Osteoblast (primary cell): ENCODE measurements around the gene C1QL4. TPM values are rescaled to one million over a fixed set of nuclear protein-coding genes. Genes with fewer than 3 reads are reported as not detected.
"Not testable (repeated sequence)": the region's sequence is repeated elsewhere in the genome, so short reads cannot be mapped to it uniquely, and the experiment has no call there.

Experiments used
- DNase-seq: peaks from one replicate; pipeline ENCODE4 v3.0.0; 2011; ENCODE audit warnings: low spot score, mixed read lengths; ENCODE audit not compliant: insufficient read length; ENCODE audit errors: missing footprints
- H2AFZ ChIP-seq: 2 replicates; pipeline ENCODE4 v1.6.0; 2011; ENCODE audit warnings: mild to moderate bottlenecking, low read length
- H3K27ac ChIP-seq: 2 replicates; pipeline ENCODE4 v1.5.1; 2011; ENCODE audit warnings: mild to moderate bottlenecking, low read depth, low read length, moderate library complexity
- H3K27me3 ChIP-seq: 2 replicates; pipeline ENCODE4 v1.6.0; 2012; ENCODE audit warnings: mild to moderate bottlenecking, control low read depth, inconsistent platforms, low read length, moderate library complexity; ENCODE audit not compliant: insufficient read depth
- H3K36me3 ChIP-seq: 2 replicates; pipeline ENCODE4 v1.5.1; 2011; ENCODE audit warnings: mild to moderate bottlenecking, low read length, control low read depth, moderate library complexity; ENCODE audit not compliant: insufficient read depth
- H3K4me1 ChIP-seq: 2 replicates; pipeline ENCODE4 v1.5.1; 2011; ENCODE audit warnings: mild to moderate bottlenecking, low read length, control low read depth, moderate library complexity; ENCODE audit not compliant: insufficient read depth
- H3K4me2 ChIP-seq: 2 replicates; pipeline ENCODE4 v1.6.0; 2011; ENCODE audit warnings: mild to moderate bottlenecking, low read length; ENCODE audit not compliant: insufficient read depth
- H3K4me3 ChIP-seq: fragments of 200-600 bp; sonication (generic); 3 replicates; pipeline ENCODE4 v1.5.1; 2012; ENCODE audit warnings: mild to moderate bottlenecking, low read length, inconsistent platforms; ENCODE audit not compliant: insufficient read depth
- H3K79me2 ChIP-seq: 2 replicates; pipeline ENCODE4 v1.6.0; 2012; ENCODE audit warnings: mild to moderate bottlenecking, low read length, control low read depth, inconsistent platforms; ENCODE audit not compliant: insufficient read depth
- H3K9me3 ChIP-seq: 2 replicates; pipeline ENCODE4 v1.5.1; 2011; ENCODE audit warnings: low read depth, low read length, control low read depth
- H4K20me1 ChIP-seq: 2 replicates; pipeline ENCODE4 v1.6.0; 2012; ENCODE audit warnings: mild to moderate bottlenecking, low read length, control low read depth; ENCODE audit not compliant: insufficient read depth
- CTCF ChIP-seq: IDR thresholded peaks from 2 replicates; pipeline ENCODE4 v1.5.1; 2011; ENCODE audit warnings: mild to moderate bottlenecking, low read depth, low read length, moderate library complexity; ENCODE audit errors: extremely low read depth
- total RNA-seq: library from RNA; depleted of rRNA; stranded (reverse); fragments of >200 nt; gene quantifications from 2 replicates; pipeline ENCODE4 v1.2.3, GENCODE V29; 2012

The C1QL4 gene
- total RNA-seq, 1 donor, result 0.36 TPM

- Histone ChIP-seq H2AFZ (no peak overlapping the region), H3K4me2 (no peak overlapping the region), H4K20me1 (no peaks in the 10 kb centered on the region), H3K4me3 (no peak overlapping the region), H3K27ac (no peak overlapping the region), H3K9me3 (no peaks in the 10 kb centered on the region), H3K27me3 (peaks cover 38% of the 10 kb centered on the region), H3K79me2 (no peaks in the 10 kb centered on the region), H3K36me3 (no peaks in the 10 kb centered on the region), H3K4me1 (peaks cover 3% of the 10 kb centered on the region)
- TF ChIP-seq CTCF, result no peak
- DNase-seq, result peak; percentile 75
Observed at GRCh38 chr12:49335118-49335954, 1.7 kb downstream of the C1QL4 start.

GRCh38 chr12:49334681-49335080 lies 2.3 kb downstream of the C1QL4 start:
- no peaks in the 10 kb centered on the region for H3K9me3 ChIP-seq
- no peaks in the 10 kb centered on the region for H4K20me1 ChIP-seq
- no peaks in the 10 kb centered on the region for H3K79me2 ChIP-seq
- peaks cover 4% of the 10 kb centered on the region for H3K36me3 ChIP-seq
- TF ChIP-seq CTCF, result no peak
- peaks cover 32% of the 10 kb centered on the region for H3K27me3 ChIP-seq
- peak; percentile 74 for DNase-seq
- H3K4me1 ChIP-seq, result peaks cover 3% of the 10 kb centered on the region
- H2AFZ ChIP-seq, result no peak overlapping the region
- H3K4me3 ChIP-seq, result no peak overlapping the region
- H3K4me2 ChIP-seq, result no peak overlapping the region
- H3K27ac ChIP-seq, result no peak overlapping the region

- no peaks in the 10 kb centered on the region for H3K9me3 ChIP-seq
- no peak overlapping the region for H3K4me2 ChIP-seq
- H3K79me2 ChIP-seq, result no peaks in the 10 kb centered on the region
- H3K27ac ChIP-seq, result no peak overlapping the region
- no peak overlapping the region for H2AFZ ChIP-seq
- peaks cover 3% of the 10 kb centered on the region for H3K4me1 ChIP-seq
- H3K36me3 ChIP-seq, result peaks cover 6% of the 10 kb centered on the region
- H3K4me3 ChIP-seq, result no peak overlapping the region
- peak; percentile 64 for DNase-seq
- peaks cover 29% of the 10 kb centered on the region for H3K27me3 ChIP-seq
- TF ChIP-seq CTCF, result no peak
- no peaks in the 10 kb centered on the region for H4K20me1 ChIP-seq
Observed at GRCh38 chr12:49334226-49334625, 2.8 kb downstream of the C1QL4 start.

- not testable (repeated sequence) for H3K4me1 ChIP-seq, H3K9me3 ChIP-seq, DNase-seq, H3K36me3 ChIP-seq, H2AFZ ChIP-seq, H4K20me1 ChIP-seq, H3K4me2 ChIP-seq, H3K79me2 ChIP-seq, H3K4me3 ChIP-seq, H3K27ac ChIP-seq
- peaks cover 29% of the 10 kb centered on the region for H3K27me3 ChIP-seq
Observed at GRCh38 chr12:49333778-49334177, 3.2 kb downstream of the C1QL4 start.
